Fibroblast of villous mesenchyme (primary cell): ENCODE measurements around the gene ALG13. TPM values are rescaled to one million over a fixed set of nuclear protein-coding genes. Genes with fewer than 3 reads are reported as not detected.
A peak's percentile ranks its signal among the peaks of the same experiment; 100 is the strongest.
"Not testable (repeated sequence)": the region's sequence is repeated elsewhere in the genome, so short reads cannot be mapped to it uniquely, and the experiment has no call there.

Source experiments
- DNase-seq: peaks from one replicate; pipeline ENCODE4 v3.0.0-alpha.2; 2010; ENCODE audit warnings: low read depth
- H3K4me3 ChIP-seq: 2 replicates; pipeline ENCODE4 v1.5.1; 2011; ENCODE audit warnings: low read depth, mild to moderate bottlenecking, low read length
- CTCF ChIP-seq: IDR thresholded peaks from 2 replicates; pipeline ENCODE4 v1.5.1; 2012; ENCODE audit warnings: low read depth, mild to moderate bottlenecking, low read length; ENCODE audit not compliant: insufficient read depth
- total RNA-seq: library from RNA; depleted of rRNA; stranded (reverse); fragments of >200 nt; gene quantifications from 2 replicates; pipeline ENCODE4 v1.2.3, GENCODE V29; 2012

The ALG13 gene
- total RNA-seq, 1 donor, result 47.9 TPM

- DNase-seq, result peak; percentile 31
- H3K4me3 ChIP-seq, result no peak overlapping the region
- no peak for TF ChIP-seq CTCF
Observed at GRCh38 chrX:111743316-111743715, 62.3 kb downstream of the ALG13 start.

DNA sequence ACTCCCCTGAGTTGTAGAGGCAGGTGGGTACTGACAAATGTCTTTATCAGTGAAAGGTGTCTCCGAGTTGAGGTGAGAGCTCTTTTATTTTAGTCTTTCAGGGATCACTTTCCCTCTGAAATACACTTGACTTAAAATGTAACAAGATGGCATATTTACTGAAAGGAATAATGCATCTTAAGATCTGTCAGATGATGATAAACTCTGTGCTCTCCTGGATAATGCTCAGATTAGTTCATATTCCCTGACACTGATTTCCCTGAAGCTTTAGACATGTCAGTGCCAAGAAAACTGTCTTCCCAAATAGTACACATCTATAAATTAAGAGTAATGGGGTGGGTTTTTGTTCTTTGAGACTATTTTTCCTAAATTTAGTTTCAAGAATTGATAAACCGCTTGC is 75.5 kb downstream of the ALG13 start:
- DNase-seq, result no peak
- H3K4me3 ChIP-seq, result no peak overlapping the region
- TF ChIP-seq CTCF, result no peak

DNA sequence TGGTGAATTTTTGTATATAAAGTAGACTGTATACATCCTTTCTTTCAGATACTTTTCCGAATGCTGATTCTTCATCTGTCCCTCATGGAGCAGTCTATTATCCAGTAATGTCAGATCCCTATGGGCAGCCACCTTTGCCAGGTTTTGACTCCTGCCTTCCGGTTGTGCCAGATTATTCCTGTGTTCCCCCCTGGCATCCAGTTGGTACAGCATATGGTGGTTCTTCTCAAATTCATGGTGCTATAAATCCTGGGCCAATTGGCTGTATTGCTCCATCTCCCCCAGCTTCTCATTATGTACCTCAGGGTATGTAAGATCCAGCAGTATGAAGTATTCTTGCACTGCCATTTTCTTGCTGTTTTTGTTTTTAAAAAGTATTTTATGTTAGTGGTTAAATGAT is 78.7 kb downstream of the ALG13 start:
- no peak for TF ChIP-seq CTCF
- DNase-seq, result no peak
- H3K4me3 ChIP-seq, result no peak overlapping the region

GRCh38 chrX:111761578-111762135 is 80.7 kb downstream of the ALG13 start:
- TF ChIP-seq CTCF, result no peak
- DNase-seq, result no peak

GRCh38 chrX:111778591-111778990 is 97.6 kb downstream of the ALG13 start:
- no peak for DNase-seq
- H3K4me3 ChIP-seq, result no peak overlapping the region
- no peak for TF ChIP-seq CTCF

More at GRCh38 chrX:111761578-111762135, 80.7 kb downstream of the ALG13 start:
- H3K4me3 ChIP-seq, result no peak overlapping the region

DNA sequence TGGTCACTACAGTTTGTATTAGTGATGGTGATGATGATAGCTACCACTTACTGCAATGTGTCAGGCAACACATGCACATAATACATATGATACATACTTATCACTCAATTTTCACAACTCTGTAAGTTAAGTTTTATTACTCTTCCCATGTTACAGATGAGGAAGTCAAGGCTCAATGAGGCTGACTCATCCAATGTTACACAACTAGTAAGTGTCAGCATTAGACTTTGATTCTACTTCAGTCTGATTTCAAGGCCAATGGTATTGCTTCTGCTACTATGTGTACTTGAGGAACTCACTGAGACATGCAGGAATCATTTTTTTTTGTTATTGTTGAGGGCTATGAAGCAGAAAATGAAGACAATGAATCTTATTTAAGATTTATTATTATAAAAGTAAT is 98.6 kb downstream of the ALG13 start:
- no peak for DNase-seq
- no peak overlapping the region for H3K4me3 ChIP-seq
- no peak for TF ChIP-seq CTCF

DNA sequence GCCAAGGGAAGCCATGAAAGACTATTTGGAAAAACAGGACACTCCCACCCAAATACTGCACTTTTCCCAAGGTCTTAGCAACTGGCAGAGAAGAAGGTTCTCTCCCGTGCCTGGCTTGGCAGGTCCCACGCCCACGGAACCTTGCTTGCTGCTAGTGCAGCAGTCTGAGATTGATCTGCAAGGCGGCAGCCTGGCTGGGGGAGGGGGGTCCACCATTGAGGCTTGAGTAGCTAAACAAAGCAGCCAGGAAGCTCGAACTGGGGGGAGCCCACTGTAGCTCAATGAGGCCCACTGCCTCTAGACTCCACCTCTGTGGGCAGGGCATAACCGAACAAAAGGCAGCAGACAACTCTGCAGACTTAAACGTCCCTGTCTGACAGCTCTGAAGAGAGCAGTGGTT is 103.7 kb downstream of the ALG13 start:
- no peak for DNase-seq
- no peak for TF ChIP-seq CTCF
- no peak overlapping the region for H3K4me3 ChIP-seq

DNA sequence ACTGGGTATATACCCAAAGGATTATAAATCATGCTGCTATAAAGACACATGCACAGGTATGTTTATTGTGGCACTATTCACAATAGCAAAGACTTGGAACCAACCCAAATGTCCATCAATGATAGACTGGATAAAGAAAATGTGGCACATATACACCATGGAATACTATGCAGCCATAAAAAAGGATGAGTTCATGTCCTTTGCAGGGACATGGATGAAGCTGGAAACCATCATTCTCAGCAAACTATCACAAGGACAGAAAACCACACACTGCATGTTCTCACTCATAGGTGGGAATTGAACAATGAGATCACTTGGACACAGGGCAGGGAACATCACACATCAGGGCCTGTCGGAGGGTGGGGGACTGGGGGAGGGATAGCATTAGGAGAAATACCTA is 109.1 kb downstream of the ALG13 start:
- not testable (repeated sequence) for DNase-seq, H3K4me3 ChIP-seq
